ENCODE data around the gene KIRREL1.
A peak's percentile ranks its signal among the peaks of the same experiment; 100 is the strongest.
"Not testable (repeated sequence)": the region's sequence is repeated elsewhere in the genome, so short reads cannot be mapped to it uniquely, and the experiment has no call there.

KIRREL1 gene

DNA sequence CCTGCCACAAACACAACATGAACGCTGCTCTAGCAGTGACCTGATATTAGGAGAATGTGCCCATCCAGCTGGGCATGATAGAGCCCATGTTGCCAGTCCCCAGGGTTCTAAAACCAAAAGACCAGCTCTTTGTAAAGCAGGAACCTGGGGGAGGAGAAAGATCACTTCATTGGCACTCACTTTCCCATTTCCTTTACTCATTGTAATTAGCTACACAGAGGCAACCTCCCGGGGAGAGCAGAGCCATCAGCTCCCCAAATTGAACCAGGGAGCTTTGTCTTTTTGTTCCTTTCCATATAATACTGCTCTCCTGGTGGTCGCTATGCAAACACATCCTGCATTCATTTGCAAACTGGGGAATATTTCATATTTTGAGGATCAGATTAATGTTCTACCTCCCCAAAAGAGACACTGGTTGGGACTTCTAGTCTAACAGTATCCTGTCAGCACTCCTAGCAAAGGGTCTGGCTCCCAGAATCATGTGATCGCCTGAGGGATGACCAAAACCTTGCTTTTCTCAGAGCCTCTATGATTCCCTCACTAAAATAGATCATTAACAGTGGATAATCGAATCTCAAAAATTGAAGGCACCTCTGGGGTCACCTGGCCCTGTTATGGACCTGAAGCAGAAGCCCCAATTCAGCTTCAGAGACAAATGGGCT is 110.5 kb downstream of the KIRREL1 start:
- no peak for DNase-seq (ENCODE audit: low read depth in 1 of 2, low spot score in 1 of 2)

DNA sequence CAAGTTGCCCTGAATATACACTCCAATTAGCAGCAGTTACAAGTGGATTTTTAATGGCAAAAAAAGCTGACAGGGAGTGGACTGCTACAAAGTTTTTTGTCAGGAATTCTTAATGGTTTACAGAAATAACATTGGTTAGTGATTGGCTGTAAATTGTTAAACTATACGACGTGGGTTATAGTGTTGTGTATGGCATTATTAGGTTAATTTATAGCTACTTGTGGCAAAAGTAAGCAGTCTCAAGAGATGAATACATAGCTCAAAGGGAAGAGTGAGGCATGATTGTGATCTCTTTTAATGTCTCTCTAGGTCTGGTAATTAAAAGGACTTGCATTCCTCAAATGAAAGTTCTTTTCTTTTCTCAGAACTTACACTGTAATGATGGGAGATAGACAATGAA is 111.4 kb downstream of the KIRREL1 start:
- no peak for DNase-seq (ENCODE audit: low read depth in 1 of 2, low spot score in 1 of 2)

- DNase-seq (ENCODE audit: low read depth in 1 of 2, low spot score in 1 of 2) = no peak
Measured at GRCh38 chr1:158105352-158106095, 112.1 kb downstream of the KIRREL1 start.

DNA sequence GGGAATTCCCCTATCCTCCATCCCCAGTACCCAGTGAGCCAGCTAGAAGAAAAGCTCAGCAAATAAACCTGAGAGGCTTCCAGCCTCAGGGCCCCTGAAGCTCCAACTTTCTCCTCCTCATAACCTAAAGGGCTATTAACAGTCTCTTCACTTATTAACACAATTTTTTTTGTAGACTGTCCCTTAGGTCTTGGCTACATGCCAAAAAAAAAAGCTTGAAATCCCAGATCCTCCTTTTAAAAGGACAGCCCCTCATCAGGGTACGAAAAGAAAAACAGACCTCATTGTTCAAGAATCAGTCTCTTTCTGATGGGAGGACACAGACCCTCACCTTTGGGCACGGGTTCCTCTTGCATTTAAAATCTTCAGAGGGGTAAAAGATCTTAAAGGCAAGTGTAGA is 114.5 kb downstream of the KIRREL1 start:
- DNase-seq (ENCODE audit: low read depth in 1 of 2, low spot score in 1 of 2) = no peak

- DNase-seq (ENCODE audit: low read depth in 1 of 2, low spot score in 1 of 2) = no peak
Measured at GRCh38 chr1:158112994-158113758, 119.7 kb downstream of the KIRREL1 start.

- DNase-seq (ENCODE audit: low read depth in 1 of 2, low spot score in 1 of 2) = no peak
Measured at GRCh38 chr1:158113759-158114127, 120.3 kb downstream of the KIRREL1 start.

GRCh38 chr1:158115126-158115525 is 121.7 kb downstream of the KIRREL1 start:
- DNase-seq (ENCODE audit: low read depth in 1 of 2, low spot score in 1 of 2) = no peak

DNA sequence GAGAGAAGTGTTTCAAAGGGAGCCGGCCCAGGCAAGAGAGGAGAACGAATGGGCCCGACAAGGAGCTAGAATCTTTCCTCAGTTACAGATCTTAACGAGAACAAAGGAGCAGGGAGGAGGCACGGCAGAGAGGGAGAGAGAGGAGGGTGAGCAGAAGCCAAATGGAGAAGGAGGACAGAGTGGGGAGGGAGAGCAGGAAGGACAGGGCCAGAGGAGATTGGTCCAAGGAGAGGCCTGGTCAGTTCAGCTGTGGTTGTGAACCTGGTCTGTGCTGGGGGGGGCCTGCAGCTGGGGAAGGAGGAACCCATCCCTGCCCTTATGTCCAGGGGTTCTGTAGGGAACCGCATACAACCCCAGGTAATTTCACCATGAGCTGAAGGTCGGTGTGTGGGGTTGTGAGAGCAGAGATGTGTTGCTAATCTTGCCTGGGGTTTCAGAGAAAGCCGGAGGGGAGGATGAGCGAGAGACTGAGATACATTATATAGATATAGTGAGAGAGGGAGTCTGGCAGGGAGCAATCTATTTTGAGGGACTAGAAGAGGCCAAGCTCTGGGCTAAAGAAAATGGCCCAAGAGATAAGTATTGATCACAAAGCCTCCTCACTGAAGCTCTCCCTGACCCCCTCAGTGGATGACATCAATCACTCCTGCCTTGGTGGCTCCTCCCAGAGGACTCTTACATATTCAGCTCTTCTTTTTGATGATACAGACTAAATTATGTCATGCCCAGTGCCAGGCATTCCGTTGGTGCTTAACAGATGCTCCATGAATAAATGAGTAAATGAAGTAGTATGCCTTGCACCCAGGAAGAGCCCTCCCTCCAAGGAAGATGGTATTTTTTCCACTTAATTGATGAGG is 123.1 kb downstream of the KIRREL1 start:
- no peak for DNase-seq (ENCODE audit: low read depth in 1 of 2, low spot score in 1 of 2)

DNA sequence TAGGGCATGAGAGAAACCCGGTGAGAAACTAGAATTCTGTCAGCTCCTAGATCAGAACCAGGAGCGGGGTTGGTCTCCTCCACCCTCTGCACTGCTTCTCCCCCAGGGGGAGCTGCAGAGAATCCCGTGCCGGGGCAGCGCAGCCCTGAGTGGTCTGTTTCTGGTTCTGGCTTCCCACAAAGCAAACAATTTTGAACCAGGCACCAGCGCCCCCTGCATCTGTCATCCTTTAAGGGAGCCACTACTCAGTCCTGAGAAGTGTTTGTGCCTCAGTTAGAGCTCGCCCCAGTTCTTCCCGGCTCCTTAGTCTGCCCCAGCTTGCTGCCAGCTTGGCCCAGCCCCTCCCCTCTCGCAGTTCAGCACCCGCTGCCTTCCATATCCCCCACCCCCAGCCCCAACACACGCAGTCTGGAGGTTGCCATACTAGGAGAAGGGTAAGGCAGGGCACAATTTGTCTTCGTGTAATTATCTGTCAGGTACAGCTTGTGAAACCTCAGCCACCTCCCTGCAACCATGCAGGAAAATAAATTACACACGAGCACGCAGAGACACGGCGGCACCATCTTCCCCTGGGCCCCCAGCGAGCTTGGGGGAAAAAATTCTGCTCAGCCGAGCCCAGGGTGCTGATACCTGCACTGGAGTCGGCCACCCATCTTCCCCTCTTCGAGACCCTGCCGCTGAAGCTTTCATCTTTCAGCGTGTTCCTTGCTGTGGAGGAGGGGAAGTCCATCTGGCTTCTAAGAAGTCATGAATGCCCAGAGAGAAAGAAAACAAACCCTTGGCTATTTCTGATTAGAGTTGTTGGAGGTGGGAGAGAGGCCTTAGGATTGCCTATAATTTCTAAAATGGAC is 124.6 kb downstream of the KIRREL1 start:
- DNase-seq (ENCODE audit: low read depth in 1 of 2, low spot score in 1 of 2) = peak in 1 of 2 donors; percentile 9

GRCh38 chr1:158118713-158119402 is 125.4 kb downstream of the KIRREL1 start:
- no peak for DNase-seq (ENCODE audit: low read depth in 1 of 2, low spot score in 1 of 2)

DNA sequence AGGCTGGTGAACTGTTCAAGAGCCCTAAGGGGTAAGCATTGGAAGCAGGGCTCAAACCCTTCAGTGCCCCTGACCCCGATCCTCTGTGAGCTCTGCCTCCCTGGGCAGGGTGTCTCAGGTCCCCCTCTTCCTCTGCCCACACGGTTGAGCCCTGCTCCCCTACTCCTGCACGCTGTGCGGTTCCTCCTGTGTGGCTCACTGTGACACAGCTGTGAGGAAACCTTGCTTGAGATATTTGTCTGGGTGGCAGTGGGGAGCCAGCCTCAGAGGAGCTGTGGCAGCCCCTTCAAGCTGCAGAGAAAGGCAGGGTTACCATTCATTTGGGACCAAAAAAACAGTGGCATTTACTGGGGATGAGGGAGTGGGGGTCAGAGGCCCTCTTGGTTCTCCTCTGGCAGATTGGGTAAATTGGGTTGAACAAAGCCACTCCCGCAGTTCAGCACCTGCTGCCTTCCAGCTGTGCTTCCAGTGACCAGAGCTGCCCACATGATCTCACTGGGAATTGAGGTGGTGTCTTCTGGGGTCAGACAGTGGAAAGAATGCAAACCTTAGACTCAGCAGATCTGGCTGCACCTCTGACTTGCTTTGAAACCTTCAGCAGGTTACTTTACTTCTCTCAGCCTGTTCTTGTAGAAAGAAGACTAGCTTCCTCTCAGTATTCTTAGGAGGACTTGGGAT is 126.7 kb downstream of the KIRREL1 start:
- DNase-seq (ENCODE audit: low read depth in 1 of 2, low spot score in 1 of 2) = no peak

- DNase-seq (ENCODE audit: low read depth in 1 of 2, low spot score in 1 of 2) = no peak
Measured at GRCh38 chr1:158121604-158122254, 128.3 kb downstream of the KIRREL1 start.

- no peak for DNase-seq (ENCODE audit: low read depth in 1 of 2, low spot score in 1 of 2)
Measured at GRCh38 chr1:158122833-158123388, 129.5 kb downstream of the KIRREL1 start.

GRCh38 chr1:158124034-158124433 is 130.6 kb downstream of the KIRREL1 start:
- no peak for DNase-seq (ENCODE audit: low read depth in 1 of 2, low spot score in 1 of 2)

GRCh38 chr1:158124999-158125398 is 131.6 kb downstream of the KIRREL1 start:
- DNase-seq (ENCODE audit: low read depth in 1 of 2, low spot score in 1 of 2) = peak; percentile 26 to 32

DNA sequence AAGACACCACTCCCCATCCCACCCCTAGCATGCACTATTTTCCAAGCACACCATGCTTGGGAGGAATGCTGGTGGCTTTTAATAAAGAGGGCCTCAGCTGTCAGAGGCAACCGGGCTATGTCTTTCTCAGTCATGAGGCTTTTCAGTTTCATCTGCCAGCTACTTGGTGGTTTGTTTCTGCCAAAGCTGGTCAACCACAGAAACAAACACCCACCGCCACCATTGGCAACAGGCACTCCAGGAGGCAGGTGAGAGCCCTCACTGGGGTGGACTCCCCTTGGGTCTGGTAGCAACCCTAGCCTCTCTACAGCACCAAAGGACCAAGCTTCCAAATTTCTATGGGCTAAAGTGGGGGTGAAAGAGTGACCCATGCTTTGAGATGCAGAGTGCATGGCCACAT is 133.0 kb downstream of the KIRREL1 start:
- no peak for DNase-seq (ENCODE audit: low read depth in 1 of 2, low spot score in 1 of 2)

DNA sequence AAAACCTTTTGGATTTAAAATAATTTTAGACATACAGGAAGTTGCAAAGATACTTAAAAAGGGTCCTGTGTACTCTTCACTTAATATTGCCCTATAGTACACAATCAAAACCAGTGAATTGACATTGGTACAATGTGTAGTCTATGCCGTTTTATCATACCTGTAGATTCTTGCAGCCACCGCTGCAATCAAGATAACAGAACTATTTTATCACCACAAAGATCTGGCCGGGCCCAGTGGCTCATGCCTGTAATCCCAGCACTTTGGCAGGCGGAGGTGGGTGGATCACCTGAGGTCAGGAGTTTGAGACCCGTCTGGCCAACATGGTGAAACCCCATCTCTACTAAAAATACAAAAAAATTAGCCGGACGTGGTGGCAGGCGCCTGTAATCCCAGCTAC is 135.1 kb downstream of the KIRREL1 start:
- not testable (repeated sequence) for DNase-seq (ENCODE audit: low read depth in 1 of 2, low spot score in 1 of 2)

DNA sequence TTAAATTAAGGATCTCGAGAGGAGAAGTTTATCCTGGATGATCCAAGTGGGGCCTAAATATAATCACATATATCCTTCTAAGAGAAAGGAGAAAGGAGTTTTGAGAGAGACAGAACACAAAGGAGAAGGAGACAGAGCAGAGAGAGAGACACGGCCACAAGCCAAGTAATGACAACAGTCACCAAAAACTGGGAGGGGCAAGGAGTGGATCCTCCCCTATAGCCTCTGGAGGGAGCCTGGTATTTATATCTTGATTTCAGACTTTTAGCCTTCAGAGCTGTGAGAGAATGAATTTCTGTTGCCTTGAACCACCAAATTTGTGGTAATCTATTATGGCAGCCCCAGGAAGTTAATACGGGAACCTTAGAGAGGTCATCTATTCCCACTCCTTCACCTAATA is 137.8 kb downstream of the KIRREL1 start:
- DNase-seq (ENCODE audit: low read depth in 1 of 2, low spot score in 1 of 2) = no peak

All from activated T-helper 1 cell treated with anti-CD3 and anti-CD28 coated beads, Interleukin-2, amount 50 U/mL, for 16 hours (primary cell).